RCC 7860 (cell line): ENCODE measurements around the gene EBP.

ENCODE experiments used
- DNase-seq: peaks from one replicate; pipeline ENCODE4 v3.0.0-alpha.2; 2015; ENCODE audit warnings: low spot score
- FAIRE-seq: peaks from 2 replicates; lab custom pipeline; 2012; peaks lifted over from hg19 to GRCh38; lab: Jason Lieb, UNC

EBP gene

DNA sequence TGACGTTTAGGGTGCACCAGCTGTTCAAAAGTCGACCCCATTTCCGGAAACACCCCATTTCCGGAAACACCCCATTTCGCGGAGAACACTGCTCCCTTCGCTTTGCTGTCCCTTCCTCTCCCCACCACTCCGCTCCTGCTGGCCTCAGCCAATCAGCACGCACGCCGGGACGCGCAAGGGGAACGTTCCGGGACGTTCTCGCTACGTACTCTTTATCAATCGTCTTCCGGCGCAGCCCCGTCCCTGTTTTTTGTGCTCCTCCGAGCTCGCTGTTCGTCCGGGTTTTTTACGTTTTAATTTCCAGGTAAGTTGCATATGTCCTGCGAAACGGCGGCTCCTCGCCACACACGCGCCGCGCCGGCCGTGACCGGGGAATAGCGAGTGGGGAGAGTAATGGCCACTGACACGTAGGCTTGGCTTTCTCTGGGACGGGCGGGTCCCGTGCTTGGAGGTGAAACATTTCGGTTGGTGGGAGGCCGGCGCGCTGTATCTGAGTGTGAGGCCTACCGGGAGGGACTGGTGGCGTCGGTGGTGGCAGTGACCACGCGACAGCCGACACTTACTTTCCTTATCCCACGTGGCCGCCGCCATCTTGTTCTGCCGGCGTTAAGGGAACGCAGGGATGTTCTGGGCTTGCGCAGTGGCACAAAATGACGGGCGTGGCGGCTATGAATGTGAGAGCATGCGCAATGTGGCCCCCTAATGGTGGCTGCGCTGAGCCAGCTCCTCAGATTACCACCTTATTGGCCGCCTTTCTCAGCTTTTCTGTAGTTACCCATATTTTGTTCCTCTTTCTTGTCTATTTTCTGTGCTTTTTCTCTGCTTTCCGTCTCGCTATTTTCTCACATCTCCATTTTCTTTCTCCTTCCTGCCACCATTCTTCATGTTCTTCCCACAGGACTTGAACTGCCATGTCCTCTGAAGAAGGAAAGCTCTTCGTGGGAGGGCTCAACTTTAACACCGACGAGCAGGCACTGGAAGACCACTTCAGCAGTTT, 53.0 kb downstream of the EBP start, which contains the start of gene RBM3:
Gene RBM3 (plus strand): TSS at position 215 of the 997 bp plus-strand sequence. CDS start 697 bp downstream, at position 912.
- DNase-seq (peak; percentile 84), FAIRE-seq (peak; percentile 77)

DNA sequence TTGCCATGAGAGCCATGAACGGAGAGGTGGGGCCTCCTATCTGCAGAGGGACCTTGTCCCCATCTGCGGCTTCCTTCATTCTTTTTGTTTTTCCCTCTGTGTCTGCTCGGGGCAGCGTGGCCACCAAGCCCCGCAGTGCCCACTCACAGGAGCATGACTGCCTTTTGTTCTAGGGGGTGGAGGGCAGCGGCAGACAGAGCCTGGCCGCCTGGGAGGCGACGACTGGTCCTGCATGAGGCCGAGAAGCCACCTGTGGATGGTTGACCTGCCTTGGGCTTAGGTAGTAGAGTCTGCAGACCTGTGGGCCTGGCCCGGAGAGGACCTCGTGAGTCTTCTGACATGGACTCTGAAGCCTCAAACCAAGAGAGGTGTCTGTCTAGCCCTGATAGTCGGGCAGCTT, 54.0 kb downstream of the EBP start:
- DNase-seq (no peak), FAIRE-seq (no peak)

DNA sequence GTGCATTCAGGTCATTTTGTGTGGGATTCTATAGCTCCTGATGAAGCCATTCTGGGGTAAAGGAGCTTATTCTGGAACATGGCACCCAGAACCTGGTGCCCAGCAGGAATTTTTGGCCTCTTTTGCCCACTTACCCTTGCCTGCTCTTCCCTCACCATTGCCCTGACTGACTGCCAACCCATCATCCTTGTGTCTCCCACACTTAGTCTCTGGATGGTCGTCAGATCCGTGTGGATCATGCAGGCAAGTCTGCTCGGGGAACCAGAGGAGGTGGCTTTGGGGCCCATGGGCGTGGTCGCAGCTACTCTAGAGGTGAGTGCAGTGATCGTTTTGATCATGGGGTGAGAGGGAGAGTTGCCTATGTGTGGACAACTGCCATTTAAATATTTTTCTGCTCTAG, 54.5 kb downstream of the EBP start:
- DNase-seq: no peak
- no peak for FAIRE-seq
